HepG2 (cell line): ENCODE data around the gene DMTF1. TPM values are rescaled to one million over a fixed set of nuclear protein-coding genes. Genes with fewer than 3 reads are reported as not detected.
A peak's percentile ranks its signal among the peaks of the same experiment; 100 is the strongest.

Experiments used
- AKNA ChIP-seq: sonication (generic); formaldehyde crosslinking; IDR thresholded peaks from 2 replicates; pipeline ENCODE4 v1.4.0; 2020; ENCODE audit warnings: missing genetic modification reagents, borderline replicate concordance
- CBX2 ChIP-seq, 2 experiments: fragments of 200-600 bp in 1 of 2; sonication (generic); formaldehyde crosslinking in 1 of 2; IDR thresholded peaks; 2 replicates each; pipeline versions ENCODE4 v1.7.0 to v1.8.1; 2018 to 2022; ENCODE audit warnings: low read depth in 2 of 2, low read length in 1 of 2, mild to moderate bottlenecking in 1 of 2, missing genetic modification reagents in 1 of 2
- DNMT1 ChIP-seq: sonication (generic); formaldehyde crosslinking; IDR thresholded peaks from 2 replicates; pipeline ENCODE4 v1.5.1; 2020; ENCODE audit warnings: mild to moderate bottlenecking, missing genetic modification reagents
- ELF4 ChIP-seq: sonication (generic); formaldehyde crosslinking; IDR thresholded peaks from 2 replicates; pipeline ENCODE4 v1.5.0; 2020; ENCODE audit warnings: missing genetic modification reagents, mild to moderate bottlenecking, moderate library complexity, borderline replicate concordance
- GABPA ChIP-seq, 2 experiments: IDR thresholded peaks; 2 replicates each; pipeline ENCODE4 v1.6.1; 2011 to 2016; ENCODE audit warnings: low read depth in 2 of 2, low read length in 1 of 2, missing biosample characterization in 1 of 2, missing genetic modification characterization in 1 of 2
- GZF1 ChIP-seq: sonication (generic); formaldehyde crosslinking; IDR thresholded peaks from 2 replicates; pipeline ENCODE4 v1.5.1; 2020; ENCODE audit warnings: mild to moderate bottlenecking, missing genetic modification reagents
- HMG20A ChIP-seq: IDR thresholded peaks from 2 replicates; pipeline ENCODE4 v1.6.1; 2016; ENCODE audit warnings: borderline replicate concordance
- HMG20B ChIP-seq: conservative IDR thresholded peaks from 2 replicates; pipeline ENCODE4 v1.6.1; 2016; ENCODE audit warnings: missing genetic modification reagents, missing compliant biosample characterization
- HOXA9 ChIP-seq: sonication (generic); formaldehyde crosslinking; IDR thresholded peaks from 2 replicates; pipeline ENCODE4 v1.8.1; 2022; ENCODE audit warnings: missing genetic modification reagents, mild to moderate bottlenecking, moderate library complexity, borderline replicate concordance
- KDM2A ChIP-seq: sonication (generic); formaldehyde crosslinking; IDR thresholded peaks from 2 replicates; pipeline ENCODE4 v1.4.0; 2020; ENCODE audit warnings: low read depth, missing genetic modification reagents, borderline replicate concordance
- LBX2 ChIP-seq: sonication (generic); formaldehyde crosslinking; IDR thresholded peaks from 2 replicates; pipeline ENCODE4 v1.5.0; 2020; ENCODE audit warnings: missing genetic modification reagents, mild to moderate bottlenecking, borderline replicate concordance
- MAFF ChIP-seq: IDR thresholded peaks from 2 replicates; pipeline ENCODE4 v1.6.1; 2011; ENCODE audit warnings: low read depth, low read length, improper control_type of control experiment
- MTA3 ChIP-seq: sonication (generic); formaldehyde crosslinking; IDR thresholded peaks from 2 replicates; pipeline ENCODE4 v1.4.0; 2020; ENCODE audit warnings: missing genetic modification reagents
- TBP ChIP-seq: sonication (generic); formaldehyde crosslinking; IDR thresholded peaks from 2 replicates; pipeline ENCODE4 v1.5.0; 2020; ENCODE audit warnings: missing genetic modification reagents
- ZNF101 ChIP-seq: sonication (generic); formaldehyde crosslinking; IDR thresholded peaks from 2 replicates; pipeline ENCODE4 v1.4.0; 2020; ENCODE audit warnings: mild to moderate bottlenecking, low read depth, missing genetic modification reagents, borderline replicate concordance
- ZNF652 ChIP-seq: IDR thresholded peaks from 2 replicates; pipeline ENCODE4 v1.6.1; 2016; ENCODE audit warnings: low read depth, borderline replicate concordance
- polyA plus RNA-seq, 8 experiments: library from polyadenylated mRNA; depleted of rRNA in 3 of 8; stranded (reverse) in 7 of 8; unstranded in 1 of 8; fragments of >200 nt; fragmentation: Illumina TruSeq in 4 of 8; extraction: Trizol in 4 of 8; gene quantifications; 2 replicates each; pipeline versions ENCODE4 v1.2.1 to v1.2.3, GENCODE V29; 2011 to 2016; ENCODE audit warnings: low read depth in 4 of 8, missing spikeins in 1 of 8, mixed read lengths in 1 of 8; ENCODE audit not compliant: insufficient read depth in 1 of 8
- total RNA-seq, 5 experiments: library from RNA; depleted of rRNA; stranded (reverse); fragments of >200 nt; fragmentation: Illumina TruSeq; extraction: Trizol; gene quantifications; 2 replicates each; pipeline ENCODE4 v1.2.3, GENCODE V29; 2016; ENCODE audit warnings: low read depth in 1 of 5
- TF ChIP-seq, protein P1 (sequence below): sonication (generic); formaldehyde crosslinking; IDR thresholded peaks from 2 replicates; pipeline ENCODE4 v1.4.0; 2020; ENCODE audit warnings: missing genetic modification reagents
- TF ChIP-seq, protein P2 (sequence below): sonication (generic); formaldehyde crosslinking; IDR thresholded peaks from 2 replicates; pipeline ENCODE4 v1.4.0; 2020; ENCODE audit warnings: mild to moderate bottlenecking, missing genetic modification reagents
- TF ChIP-seq, protein P3 (sequence below): sonication (generic); formaldehyde crosslinking; IDR thresholded peaks from 2 replicates; pipeline ENCODE4 v1.4.0; 2020; ENCODE audit warnings: mild to moderate bottlenecking, missing genetic modification reagents

The DMTF1 gene
- total and polyA plus RNA-seq, 2 of the 13 experiments (the other 11 are each of a cell fraction or from before 2014, with no cell fraction given) = 45.8 to 132 TPM

- TF ChIP-seq, protein P1, sequence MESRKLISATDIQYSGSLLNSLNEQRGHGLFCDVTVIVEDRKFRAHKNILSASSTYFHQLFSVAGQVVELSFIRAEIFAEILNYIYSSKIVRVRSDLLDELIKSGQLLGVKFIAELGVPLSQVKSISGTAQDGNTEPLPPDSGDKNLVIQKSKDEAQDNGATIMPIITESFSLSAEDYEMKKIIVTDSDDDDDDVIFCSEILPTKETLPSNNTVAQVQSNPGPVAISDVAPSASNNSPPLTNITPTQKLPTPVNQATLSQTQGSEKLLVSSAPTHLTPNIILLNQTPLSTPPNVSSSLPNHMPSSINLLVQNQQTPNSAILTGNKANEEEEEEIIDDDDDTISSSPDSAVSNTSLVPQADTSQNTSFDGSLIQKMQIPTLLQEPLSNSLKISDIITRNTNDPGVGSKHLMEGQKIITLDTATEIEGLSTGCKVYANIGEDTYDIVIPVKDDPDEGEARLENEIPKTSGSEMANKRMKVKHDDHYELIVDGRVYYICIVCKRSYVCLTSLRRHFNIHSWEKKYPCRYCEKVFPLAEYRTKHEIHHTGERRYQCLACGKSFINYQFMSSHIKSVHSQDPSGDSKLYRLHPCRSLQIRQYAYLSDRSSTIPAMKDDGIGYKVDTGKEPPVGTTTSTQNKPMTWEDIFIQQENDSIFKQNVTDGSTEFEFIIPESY (CRISPR knock-in tag) = no peak
- TF ChIP-seq, protein P2, sequence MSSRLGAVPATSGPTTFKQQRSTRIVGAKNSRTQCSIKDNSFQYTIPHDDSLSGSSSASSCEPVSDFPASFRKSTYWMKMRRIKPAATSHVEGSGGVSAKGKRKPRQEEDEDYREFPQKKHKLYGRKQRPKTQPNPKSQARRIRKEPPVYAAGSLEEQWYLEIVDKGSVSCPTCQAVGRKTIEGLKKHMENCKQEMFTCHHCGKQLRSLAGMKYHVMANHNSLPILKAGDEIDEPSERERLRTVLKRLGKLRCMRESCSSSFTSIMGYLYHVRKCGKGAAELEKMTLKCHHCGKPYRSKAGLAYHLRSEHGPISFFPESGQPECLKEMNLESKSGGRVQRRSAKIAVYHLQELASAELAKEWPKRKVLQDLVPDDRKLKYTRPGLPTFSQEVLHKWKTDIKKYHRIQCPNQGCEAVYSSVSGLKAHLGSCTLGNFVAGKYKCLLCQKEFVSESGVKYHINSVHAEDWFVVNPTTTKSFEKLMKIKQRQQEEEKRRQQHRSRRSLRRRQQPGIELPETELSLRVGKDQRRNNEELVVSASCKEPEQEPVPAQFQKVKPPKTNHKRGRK = no peak
- TF ChIP-seq DNMT1 (CRISPR knock-in tag) (no peak), MAFF (no peak), HOXA9 (CRISPR knock-in tag) (no peak), AKNA (CRISPR knock-in tag) (no peak), HMG20A (CRISPR knock-in tag) (no peak), TBP (no peak), KDM2A (CRISPR knock-in tag) (peak; percentile 73; the same call in 1 of the 2 replicates), LBX2 (CRISPR knock-in tag) (0 out of 2 replicates have a peak, but pooled peaks have one; percentile 79), MTA3 (CRISPR knock-in tag) (no peak), GZF1 (CRISPR knock-in tag) (peak; percentile 70; the same call in 1 of the 2 replicates), ELF4 (CRISPR knock-in tag) (no peak), ZNF652 (CRISPR knock-in tag) (no peak), ZNF101 (CRISPR knock-in tag) (peak; percentile 28; the same call in 1 of the 2 replicates), CBX2 (IDR thresholded peaks at IDR 0.05; ENCODE audit: low read depth, low read length) (no peak), CBX2 (CRISPR knock-in tag; IDR thresholded peaks at IDR 0.05; ENCODE audit: low read depth) (no peak; the same call in 1 of the 2 replicates), GABPA (IDR thresholded peaks at IDR 0.05; ENCODE audit: low read depth, low read length) (peak; percentile 85), GABPA (CRISPR knock-in tag; IDR thresholded peaks at IDR 0.05; ENCODE audit: low read depth) (peak; percentile 93), HMG20B (CRISPR knock-in tag) (peak; percentile 56; the same call in 1 of the 2 replicates)
- TF ChIP-seq, protein P3, sequence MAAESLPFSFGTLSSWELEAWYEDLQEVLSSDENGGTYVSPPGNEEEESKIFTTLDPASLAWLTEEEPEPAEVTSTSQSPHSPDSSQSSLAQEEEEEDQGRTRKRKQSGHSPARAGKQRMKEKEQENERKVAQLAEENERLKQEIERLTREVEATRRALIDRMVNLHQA (CRISPR knock-in tag) = no peak; the same call in 1 of the 2 replicates
Measured at GRCh38 chr7:87152112-87152896, at the start of gene DMTF1 (continued).
